GM13976 (cell line): Measurements from ENCODE around the gene TMTC2.

Source experiments
- DNase-seq: peaks from one replicate; pipeline ENCODE4 v3.0.0; 2012; ENCODE audit warnings: low spot score
- in situ Hi-C: fragments of 300-500 bp; cut with MboI; formaldehyde crosslinking; loops from one replicate; pipeline ENCODE4 v1.12.0; 2022; ENCODE audit warnings: low sequenced_read_pairs, mixed read lengths, inconsistent platforms; ENCODE audit not compliant: unreplicated experiment
- TF ChIP-seq, protein P1 (sequence below): IDR thresholded peaks from 2 replicates; pipeline ENCODE4 v1.5.1; 2012; ENCODE audit warnings: borderline replicate concordance, mild to moderate bottlenecking; ENCODE audit not compliant: insufficient read depth; ENCODE audit errors: extremely low read depth, missing control alignments, control extremely low read depth

The TMTC2 gene

DNA sequence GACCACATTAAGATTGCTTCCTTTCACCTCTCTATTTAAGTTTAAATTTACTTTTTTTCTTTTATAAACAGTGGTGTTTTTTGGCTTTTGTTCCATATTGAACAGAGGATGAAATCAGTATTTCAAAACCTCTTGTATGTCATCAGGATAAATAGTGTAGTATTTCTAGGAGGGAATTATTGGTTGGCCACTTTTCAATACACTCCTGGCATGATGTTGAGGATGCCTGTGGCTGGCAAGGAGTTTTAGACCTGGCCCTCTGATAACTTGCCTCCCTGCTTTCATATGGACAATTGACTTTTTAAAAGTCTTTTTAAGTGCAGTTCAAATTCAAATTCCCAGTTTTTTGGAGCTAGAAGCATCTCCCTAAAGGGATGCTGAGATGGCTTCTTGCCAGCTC lies 9.8 kb downstream of the TMTC2 start:
- no peak for DNase-seq
- TF ChIP-seq, protein P1, sequence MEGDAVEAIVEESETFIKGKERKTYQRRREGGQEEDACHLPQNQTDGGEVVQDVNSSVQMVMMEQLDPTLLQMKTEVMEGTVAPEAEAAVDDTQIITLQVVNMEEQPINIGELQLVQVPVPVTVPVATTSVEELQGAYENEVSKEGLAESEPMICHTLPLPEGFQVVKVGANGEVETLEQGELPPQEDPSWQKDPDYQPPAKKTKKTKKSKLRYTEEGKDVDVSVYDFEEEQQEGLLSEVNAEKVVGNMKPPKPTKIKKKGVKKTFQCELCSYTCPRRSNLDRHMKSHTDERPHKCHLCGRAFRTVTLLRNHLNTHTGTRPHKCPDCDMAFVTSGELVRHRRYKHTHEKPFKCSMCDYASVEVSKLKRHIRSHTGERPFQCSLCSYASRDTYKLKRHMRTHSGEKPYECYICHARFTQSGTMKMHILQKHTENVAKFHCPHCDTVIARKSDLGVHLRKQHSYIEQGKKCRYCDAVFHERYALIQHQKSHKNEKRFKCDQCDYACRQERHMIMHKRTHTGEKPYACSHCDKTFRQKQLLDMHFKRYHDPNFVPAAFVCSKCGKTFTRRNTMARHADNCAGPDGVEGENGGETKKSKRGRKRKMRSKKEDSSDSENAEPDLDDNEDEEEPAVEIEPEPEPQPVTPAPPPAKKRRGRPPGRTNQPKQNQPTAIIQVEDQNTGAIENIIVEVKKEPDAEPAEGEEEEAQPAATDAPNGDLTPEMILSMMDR = no peak
- in situ Hi-C loops = loop anchor here (25.0 kb wide), 2 partner anchors 691 to 1141 kb away; no protein-coding TSS in a partner anchor

DNA sequence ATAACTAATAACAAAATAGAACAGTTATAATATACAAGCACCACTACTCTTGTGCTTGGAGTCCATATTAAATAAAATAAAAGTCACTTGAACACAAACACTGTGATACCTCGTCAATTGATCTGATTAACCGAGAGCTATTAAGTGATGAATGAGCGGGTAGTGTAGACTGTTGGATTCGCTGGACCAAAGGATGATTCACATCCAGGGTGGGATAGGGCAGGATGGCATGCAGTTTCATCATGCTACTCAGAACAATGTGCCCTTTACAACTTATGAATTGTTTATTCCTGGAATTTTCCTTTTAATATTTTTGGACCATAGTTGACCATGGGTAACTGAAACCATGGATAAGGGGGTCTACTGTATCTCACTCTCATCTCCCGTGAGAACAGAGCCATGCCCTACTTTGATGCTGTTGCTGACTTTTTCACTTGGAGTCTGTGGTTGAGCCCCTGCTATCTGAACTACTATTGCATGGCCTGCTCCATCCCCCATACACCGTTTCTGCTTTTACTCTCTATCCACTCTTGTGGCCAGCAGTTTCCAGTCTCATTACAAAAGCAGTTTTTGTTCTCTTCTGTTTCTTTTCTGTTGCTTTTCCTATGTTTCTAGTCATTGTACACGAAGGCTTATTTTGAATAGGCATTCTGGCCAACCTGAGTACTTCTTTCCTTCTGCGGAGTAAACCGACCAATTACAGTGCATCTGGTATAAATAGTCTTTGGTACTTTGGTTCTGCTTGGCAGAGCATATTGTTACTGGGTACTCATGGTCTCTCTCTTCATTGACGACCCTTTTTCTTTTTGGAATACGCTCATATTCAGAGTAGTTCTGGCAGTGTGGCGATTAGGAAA lies 12.2 kb downstream of the TMTC2 start:
- no peak for DNase-seq
- in situ Hi-C loops = loop anchor here (25.0 kb wide), 2 partner anchors 688 to 1138 kb away; no protein-coding TSS in a partner anchor
- TF ChIP-seq, protein P1 = no peak

DNA sequence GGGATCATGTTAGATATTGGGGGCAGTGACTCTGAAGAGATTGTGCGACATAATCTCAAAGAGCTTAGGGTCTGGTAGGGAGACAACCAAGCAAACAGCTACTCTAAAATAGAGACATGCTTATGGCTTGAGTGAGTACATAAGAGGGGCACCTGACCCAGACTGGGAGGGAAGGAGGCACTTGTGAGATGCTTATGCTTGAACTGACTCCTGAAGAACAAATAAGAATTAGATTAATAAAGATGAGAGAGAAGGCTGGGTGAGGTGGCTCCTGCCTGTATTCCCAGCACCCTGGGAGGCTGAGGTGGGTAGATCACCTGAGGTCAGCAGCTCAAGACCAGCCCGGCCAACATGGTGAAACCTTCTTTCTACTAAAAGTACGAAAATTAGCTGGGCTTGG lies 19.1 kb downstream of the TMTC2 start:
- in situ Hi-C loops = no loop called here
- TF ChIP-seq, protein P1 = no peak
- no peak for DNase-seq

DNA sequence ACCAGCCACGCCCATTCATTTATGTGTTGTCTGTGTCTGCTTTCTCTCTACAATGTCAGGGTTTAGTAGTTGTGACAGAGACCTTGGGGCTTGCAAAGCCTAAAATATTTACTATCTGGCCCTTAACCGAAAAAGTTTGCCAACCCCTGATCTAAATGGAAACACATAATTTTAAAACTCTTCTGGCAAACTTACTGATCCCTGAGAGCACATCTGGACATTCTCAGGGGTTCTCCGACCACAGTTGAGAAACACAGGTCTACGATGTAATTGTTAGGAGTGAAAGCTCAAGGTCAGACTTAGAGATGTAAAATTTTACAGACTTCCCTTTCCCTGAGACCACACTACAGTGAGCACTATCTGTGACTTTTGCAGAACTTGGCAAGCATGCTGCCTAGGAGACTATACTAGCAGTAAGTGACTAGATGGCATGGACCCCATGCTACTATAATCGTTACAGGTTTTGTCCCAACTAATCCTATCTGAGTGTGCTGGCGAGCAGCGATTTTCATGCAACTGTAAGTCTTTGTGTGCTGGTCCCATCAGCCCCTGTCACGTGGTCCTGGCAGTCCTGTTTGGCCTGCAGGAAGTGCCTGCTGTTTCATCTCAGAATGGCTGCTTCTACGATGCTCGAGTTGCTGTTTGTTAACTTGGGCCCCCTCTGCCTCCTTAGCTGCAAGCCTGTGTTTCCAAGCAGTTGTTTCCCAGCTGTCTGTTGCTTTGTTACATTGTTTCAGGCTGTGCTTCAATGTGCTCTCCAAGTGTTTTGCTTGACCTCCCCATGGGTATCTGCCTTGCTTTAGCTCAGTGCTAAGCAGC lies 21.6 kb downstream of the TMTC2 start:
- in situ Hi-C loops = no loop called here
- TF ChIP-seq, protein P1 = no peak
- DNase-seq = no peak

DNA sequence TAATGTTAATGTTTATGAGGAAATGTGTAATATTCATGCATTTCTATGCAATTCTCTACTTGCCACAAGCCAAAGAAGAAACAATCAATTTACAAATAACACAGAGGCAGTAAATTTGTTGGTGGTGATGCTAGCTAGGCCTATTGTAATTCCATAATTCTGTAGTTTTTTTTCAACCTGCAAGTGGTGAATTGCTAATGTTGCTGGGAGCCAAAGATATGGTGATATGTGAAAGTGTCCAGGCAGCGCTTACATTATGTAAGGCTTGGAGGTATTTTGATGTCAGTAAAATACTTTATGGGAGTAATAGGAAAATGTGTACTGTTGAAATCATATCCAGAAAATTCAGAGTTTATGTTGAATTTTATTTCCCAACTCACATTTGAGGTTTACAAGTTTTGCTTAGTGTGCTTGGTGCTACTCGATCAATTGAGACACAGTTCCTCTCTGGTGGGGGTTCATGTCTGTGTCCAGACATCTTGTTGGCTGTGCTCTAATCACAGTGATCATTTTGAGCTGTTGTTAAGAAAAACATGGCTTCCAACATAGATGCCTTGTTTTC lies 23.2 kb downstream of the TMTC2 start:
- DNase-seq = no peak
- TF ChIP-seq, protein P1 = no peak
- in situ Hi-C loops = no loop called here

DNA sequence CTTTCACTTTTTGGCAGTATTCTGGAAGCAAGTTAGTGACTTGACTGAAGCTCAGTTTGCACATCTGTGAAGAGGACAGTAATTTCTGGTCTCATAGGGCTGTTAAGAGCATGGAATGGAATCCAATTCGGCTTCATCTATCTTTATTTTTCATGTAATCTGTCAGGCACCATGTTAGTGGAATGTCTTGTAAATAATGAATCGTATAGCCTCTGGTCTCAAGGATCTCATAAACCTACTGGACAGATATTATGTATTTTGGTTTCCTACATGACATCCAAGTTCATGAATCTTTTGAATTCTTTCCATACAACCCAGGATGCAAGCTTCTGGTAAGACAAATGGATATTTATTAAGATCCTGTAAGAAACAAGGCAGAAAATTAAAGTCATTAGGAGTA lies 24.0 kb downstream of the TMTC2 start:
- TF ChIP-seq, protein P1 = no peak
- no peak for DNase-seq
- in situ Hi-C loops = no loop called here
